ENCODE measurements around the gene PCDHGB5. TPM values are rescaled to one million over a fixed set of nuclear protein-coding genes. Genes with fewer than 3 reads are reported as not detected.

Gene PCDHGB5
- total RNA-seq, 1 donor from 2014 or later: 23.4 TPM

GRCh38 chr5:141420855-141421488 is 23.2 kb downstream of the PCDHGB5 start, which contains the start of gene PCDHGA11:
PCDHGA11 (plus strand) TSS chr5:141421051; CDS start chr5:141421228, 177 bp downstream.

DNA sequence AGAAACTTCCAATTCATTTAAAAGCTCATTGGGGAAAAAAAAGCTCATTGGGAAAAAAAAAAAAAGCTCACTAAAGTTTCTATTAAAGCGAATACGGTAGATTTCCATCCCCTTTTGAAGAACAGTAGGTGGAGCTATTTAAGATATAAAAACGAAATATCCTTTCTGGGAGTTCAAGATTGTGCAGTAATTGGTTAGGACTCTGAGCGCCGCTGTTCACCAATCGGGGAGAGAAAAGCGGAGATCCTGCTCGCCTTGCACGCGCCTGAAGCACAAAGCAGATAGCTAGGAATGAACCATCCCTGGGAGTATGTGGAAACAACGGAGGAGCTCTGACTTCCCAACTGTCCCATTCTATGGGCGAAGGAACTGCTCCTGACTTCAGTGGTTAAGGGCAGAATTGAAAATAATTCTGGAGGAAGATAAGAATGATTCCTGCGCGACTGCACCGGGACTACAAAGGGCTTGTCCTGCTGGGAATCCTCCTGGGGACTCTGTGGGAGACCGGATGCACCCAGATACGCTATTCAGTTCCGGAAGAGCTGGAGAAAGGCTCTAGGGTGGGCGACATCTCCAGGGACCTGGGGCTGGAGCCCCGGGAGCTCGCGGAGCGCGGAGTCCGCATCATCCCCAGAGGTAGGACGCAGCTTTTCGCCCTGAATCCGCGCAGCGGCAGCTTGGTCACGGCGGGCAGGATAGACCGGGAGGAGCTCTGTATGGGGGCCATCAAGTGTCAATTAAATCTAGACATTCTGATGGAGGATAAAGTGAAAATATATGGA is 32.8 kb downstream of the PCDHGB5 start, which contains the start of gene PCDHGA12:
Gene PCDHGA12 (plus strand): TSS at position 176 of the 782 bp plus-strand sequence. CDS start 253 bp downstream, at position 429.

Other genes with a start within 250 kb of the PCDHGB5 start
- 2.0 TPM for gene PCDHB6, start 247.9 kb upstream of the PCDHGB5 start, total RNA-seq
- gene PCDHB7, start 225.3 kb upstream of the PCDHGB5 start, total RNA-seq: 7.9 TPM
- gene PCDHB8, start 220.2 kb upstream of the PCDHGB5 start, total RNA-seq: 3.4 TPM
- 9.2 TPM for gene PCDHB16, start 215.6 kb upstream of the PCDHGB5 start, total RNA-seq
- 5.9 TPM for gene PCDHB9, start 210.8 kb upstream of the PCDHGB5 start, total RNA-seq
- gene PCDHB10, start 205.6 kb upstream of the PCDHGB5 start, total RNA-seq: 12.9 TPM
- 9.5 TPM for gene PCDHB11, start 198.3 kb upstream of the PCDHGB5 start, total RNA-seq
- gene PCDHB12, start 189.2 kb upstream of the PCDHGB5 start, total RNA-seq: 15.0 TPM
- gene PCDHB13, start 184.0 kb upstream of the PCDHGB5 start, total RNA-seq: 11.2 TPM
- gene PCDHB14, start 174.6 kb upstream of the PCDHGB5 start, total RNA-seq: 13.5 TPM
- gene PCDHB15, start 152.6 kb upstream of the PCDHGB5 start, total RNA-seq: 14.5 TPM
- not detected for gene SLC25A2, start 93.9 kb upstream of the PCDHGB5 start, total RNA-seq
- gene TAF7, start 77.2 kb upstream of the PCDHGB5 start, total RNA-seq: 133 TPM
- 1.8 TPM for gene PCDHGA1, start 67.4 kb upstream of the PCDHGB5 start, total RNA-seq
- gene PCDHGA2, start 59.2 kb upstream of the PCDHGB5 start, total RNA-seq: 15.8 TPM
- 7.5 TPM for gene PCDHGA3, start 54.1 kb upstream of the PCDHGB5 start, total RNA-seq
- gene PCDHGB1, start 47.8 kb upstream of the PCDHGB5 start, total RNA-seq: 10.9 TPM
- 11.1 TPM for gene PCDHGA4, start 42.9 kb upstream of the PCDHGB5 start, total RNA-seq
- gene PCDHGB2, start 38.0 kb upstream of the PCDHGB5 start, total RNA-seq: 14.6 TPM
- 10.6 TPM for gene PCDHGA5, start 33.8 kb upstream of the PCDHGB5 start, total RNA-seq
- gene PCDHGB3, start 27.7 kb upstream of the PCDHGB5 start, total RNA-seq: 14.2 TPM
- gene PCDHGA6, start 24.1 kb upstream of the PCDHGB5 start, total RNA-seq: 13.2 TPM
- 11.2 TPM for gene PCDHGA7, start 15.2 kb upstream of the PCDHGB5 start, total RNA-seq
- 20.7 TPM for gene PCDHGB4, start 10.2 kb upstream of the PCDHGB5 start, total RNA-seq
- gene PCDHGA8, start 5.3 kb upstream of the PCDHGB5 start, total RNA-seq: 10.1 TPM
- 21.7 TPM for gene PCDHGA9, start 4.8 kb downstream of the PCDHGB5 start, total RNA-seq
- gene PCDHGB6, start 10.1 kb downstream of the PCDHGB5 start, total RNA-seq: 15.1 TPM
- 15.6 TPM for gene PCDHGA10, start 15.0 kb downstream of the PCDHGB5 start, total RNA-seq
- gene PCDHGB7, start 19.7 kb downstream of the PCDHGB5 start, total RNA-seq: 26.6 TPM
- 19.0 TPM for gene PCDHGA11, start 23.1 kb downstream of the PCDHGB5 start, total RNA-seq
- 12.6 TPM for gene PCDHGA12, start 32.6 kb downstream of the PCDHGB5 start, total RNA-seq
- gene PCDHGC3, start 78.0 kb downstream of the PCDHGB5 start, total RNA-seq: 79.3 TPM
- 25.1 TPM for gene PCDHGC4, start 87.1 kb downstream of the PCDHGB5 start, total RNA-seq
- gene PCDHGC5, start 91.1 kb downstream of the PCDHGB5 start, total RNA-seq: 6.6 TPM
- gene DIAPH1, start 221.1 kb downstream of the PCDHGB5 start, total RNA-seq: 28.9 TPM
- 51.2 TPM for gene HDAC3, start 238.9 kb downstream of the PCDHGB5 start, total RNA-seq
- gene RELL2, start 239.1 kb downstream of the PCDHGB5 start, total RNA-seq: 4.0 TPM